PC-9 (cell line): ENCODE data around the gene LAMB2.

ENCODE experiments used
- EZH2 ChIP-seq: fragments of 200-600 bp; sonication (generic); IDR thresholded peaks from 2 replicates; pipeline ENCODE4 v1.8.0; 2017; ENCODE audit warnings: antibody characterized with exemption, low read depth
- TF ChIP-seq, protein P1 (sequence below): fragments of 200-600 bp; sonication (generic); conservative IDR thresholded peaks from 2 replicates; pipeline ENCODE4 v1.6.1; 2017; ENCODE audit warnings: mixed run types, antibody characterized with exemption, mild to moderate bottlenecking, moderate library complexity

DNA sequence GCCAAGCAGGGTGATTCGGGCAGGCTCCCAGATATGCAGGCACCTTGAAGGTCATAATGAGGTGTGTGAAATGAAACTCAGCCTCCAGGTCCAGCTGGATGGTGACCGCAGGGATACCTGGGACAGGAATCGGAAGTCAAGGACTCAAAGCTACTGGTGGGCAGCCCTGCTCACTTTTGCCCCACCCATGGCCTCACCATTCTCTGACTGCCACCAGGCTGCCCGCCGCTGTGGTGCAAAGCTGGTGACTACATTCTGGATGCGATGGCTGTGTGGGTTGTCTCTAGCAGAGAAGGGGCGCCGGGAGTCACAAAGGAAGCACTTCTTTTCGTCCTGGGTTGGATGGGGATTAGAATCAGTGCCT is 795 bp downstream of the LAMB2 start:
- TF ChIP-seq, protein P1, sequence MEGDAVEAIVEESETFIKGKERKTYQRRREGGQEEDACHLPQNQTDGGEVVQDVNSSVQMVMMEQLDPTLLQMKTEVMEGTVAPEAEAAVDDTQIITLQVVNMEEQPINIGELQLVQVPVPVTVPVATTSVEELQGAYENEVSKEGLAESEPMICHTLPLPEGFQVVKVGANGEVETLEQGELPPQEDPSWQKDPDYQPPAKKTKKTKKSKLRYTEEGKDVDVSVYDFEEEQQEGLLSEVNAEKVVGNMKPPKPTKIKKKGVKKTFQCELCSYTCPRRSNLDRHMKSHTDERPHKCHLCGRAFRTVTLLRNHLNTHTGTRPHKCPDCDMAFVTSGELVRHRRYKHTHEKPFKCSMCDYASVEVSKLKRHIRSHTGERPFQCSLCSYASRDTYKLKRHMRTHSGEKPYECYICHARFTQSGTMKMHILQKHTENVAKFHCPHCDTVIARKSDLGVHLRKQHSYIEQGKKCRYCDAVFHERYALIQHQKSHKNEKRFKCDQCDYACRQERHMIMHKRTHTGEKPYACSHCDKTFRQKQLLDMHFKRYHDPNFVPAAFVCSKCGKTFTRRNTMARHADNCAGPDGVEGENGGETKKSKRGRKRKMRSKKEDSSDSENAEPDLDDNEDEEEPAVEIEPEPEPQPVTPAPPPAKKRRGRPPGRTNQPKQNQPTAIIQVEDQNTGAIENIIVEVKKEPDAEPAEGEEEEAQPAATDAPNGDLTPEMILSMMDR, result no peak
- no peak for TF ChIP-seq EZH2
